MM.1S (cell line): ENCODE results near the gene ANKRD13D.

Experiments used
- CTCF ChIP-seq: fragments of 300-600 bp; sonication (generic); IDR thresholded peaks from 2 replicates; pipeline ENCODE4 v1.5.1; 2016; ENCODE audit warnings: antibody characterized with exemption, low read length, mixed read lengths
- EZH2 ChIP-seq: fragments of 300-600 bp; sonication (generic); optimal IDR thresholded peaks from 2 replicates; pipeline ENCODE3; 2017; ENCODE audit warnings: low read depth, mild to moderate bottlenecking, antibody characterized with exemption, low read length, mixed read lengths
- EZH2phosphoT487 ChIP-seq: fragments of 300-600 bp; sonication (generic); IDR thresholded peaks from 2 replicates; pipeline ENCODE4 v1.6.1; 2018; ENCODE audit warnings: antibody characterized with exemption, low read length

- TF ChIP-seq CTCF: no peak
- no peak for TF ChIP-seq EZH2
- no peak for TF ChIP-seq EZH2phosphoT487
Observed at GRCh38 chr11:67266449-67267187, 22.5 kb upstream of the ANKRD13D start, which contains the start of gene GRK2.
